Activated CD4-positive, alpha-beta T cell treated with anti-CD3 and anti-CD28 coated beads, Interleukin-2, Interleukin-4, amounts not matched to agents 100 ng/mL and 50 ng/mL, durations not matched to agents 16 hours and 8 hours (primary cell): Measurements from ENCODE around the gene NTN4.
"Not testable (repeated sequence)": the region's sequence is repeated elsewhere in the genome, so short reads cannot be mapped to it uniquely, and the experiment has no call there.

ENCODE experiments used
- DNase-seq: peaks from one replicate; pipeline ENCODE4 v3.0.0-alpha.2; 2020; ENCODE audit warnings: low spot score

The NTN4 gene

GRCh38 chr12:95796225-95796981, 5.8 kb upstream of the NTN4 start:
- DNase-seq: no peak

- no peak for DNase-seq
These were observed 619 bp upstream of the NTN4 start for GRCh38 chr12:95790917-95791849.

GRCh38 chr12:95789126-95790032, 1.2 kb downstream of the NTN4 start:
- DNase-seq: no peak

- no peak for DNase-seq
These were observed 1.9 kb downstream of the NTN4 start for GRCh38 chr12:95788637-95789036.

GRCh38 chr12:95787274-95787818, 3.2 kb downstream of the NTN4 start:
- no peak for DNase-seq

GRCh38 chr12:95784915-95785314, 5.6 kb downstream of the NTN4 start:
- no peak for DNase-seq

GRCh38 chr12:95784286-95784685, 6.3 kb downstream of the NTN4 start:
- no peak for DNase-seq

GRCh38 chr12:95775466-95775865, 15.1 kb downstream of the NTN4 start:
- not testable (repeated sequence) for DNase-seq

GRCh38 chr12:95774311-95775045, 16.1 kb downstream of the NTN4 start:
- DNase-seq: no peak

GRCh38 chr12:95773320-95773719, 17.2 kb downstream of the NTN4 start:
- DNase-seq: no peak

- no peak for DNase-seq
These were observed 22.9 kb downstream of the NTN4 start for GRCh38 chr12:95767703-95768102.

GRCh38 chr12:95766356-95767019, 24.1 kb downstream of the NTN4 start:
- DNase-seq: no peak

GRCh38 chr12:95764848-95765247, 25.7 kb downstream of the NTN4 start:
- no peak for DNase-seq

GRCh38 chr12:95763809-95764253, 26.7 kb downstream of the NTN4 start:
- peak; percentile 4 for DNase-seq

- no peak for DNase-seq
These were observed 28.3 kb downstream of the NTN4 start for GRCh38 chr12:95762123-95762785.

- no peak for DNase-seq
These were observed 30.2 kb downstream of the NTN4 start for GRCh38 chr12:95760371-95760770.

GRCh38 chr12:95759718-95760117, 30.8 kb downstream of the NTN4 start:
- no peak for DNase-seq

GRCh38 chr12:95759039-95759438, 31.5 kb downstream of the NTN4 start:
- DNase-seq: no peak

- DNase-seq: no peak
These were observed 34.2 kb downstream of the NTN4 start for GRCh38 chr12:95756362-95756761.
